Keratinocyte (primary cell): Measurements from ENCODE around the gene EXOC6B.

Experiments used
- EZH2 ChIP-seq: IDR thresholded peaks from one replicate; pipeline ENCODE4 v1.6.1; 2012; ENCODE audit warnings: inconsistent platforms, mild to moderate bottlenecking, low read length, moderate library complexity
- TF ChIP-seq, protein P1 (sequence below), 3 experiments: IDR thresholded peaks in 1 of 3; conservative IDR thresholded peaks in 1 of 3; optimal IDR thresholded peaks in 1 of 3; 2 replicates in 2 of 3; 3 replicates in 1 of 3; pipeline versions ENCODE3 to v1.5.1; 2011; ENCODE audit warnings: low read length in 3 of 3, mild to moderate bottlenecking in 3 of 3, moderate library complexity in 2 of 3, control low read depth in 1 of 3, inconsistent platforms in 1 of 3; ENCODE audit not compliant: insufficient read depth in 2 of 3; ENCODE audit errors: extremely low read depth in 1 of 3

DNA sequence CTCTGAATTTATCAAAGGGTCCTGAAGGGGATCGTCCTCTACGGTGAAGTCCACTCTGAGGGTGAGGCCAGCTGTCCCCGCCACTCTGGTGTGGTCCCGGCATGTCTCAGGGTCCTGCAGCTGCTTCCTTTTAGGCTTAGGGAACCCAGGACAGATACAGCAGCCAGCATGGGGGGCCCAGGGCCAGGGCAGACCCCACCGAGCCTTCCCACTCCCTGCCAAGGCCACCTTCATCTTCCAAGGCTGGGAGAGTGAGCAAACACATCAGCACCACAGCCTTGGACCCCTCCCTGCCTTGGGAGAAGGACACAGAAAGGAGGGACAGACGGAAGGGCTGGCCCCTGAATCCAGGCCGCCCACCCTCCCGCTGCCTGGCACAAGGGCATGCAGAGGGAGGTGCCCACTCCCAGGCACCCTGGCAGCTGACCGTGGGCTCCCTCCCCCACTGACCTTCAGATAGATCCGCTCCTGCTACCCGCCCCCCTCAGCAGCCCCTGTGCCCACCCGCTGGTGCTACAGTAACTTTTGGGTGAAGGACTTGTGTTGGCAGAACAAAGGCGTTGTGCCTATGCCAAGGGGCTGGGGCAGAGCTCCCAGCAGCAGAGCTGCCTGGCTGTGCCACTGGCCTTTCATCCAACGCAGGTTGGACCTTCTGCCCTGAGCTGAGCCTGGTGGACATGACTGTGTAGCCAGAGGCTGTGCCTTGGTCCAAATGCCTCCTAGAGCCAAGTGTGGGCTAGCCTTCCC lies 685.8 kb downstream of the EXOC6B start:
- TF ChIP-seq, protein P1, sequence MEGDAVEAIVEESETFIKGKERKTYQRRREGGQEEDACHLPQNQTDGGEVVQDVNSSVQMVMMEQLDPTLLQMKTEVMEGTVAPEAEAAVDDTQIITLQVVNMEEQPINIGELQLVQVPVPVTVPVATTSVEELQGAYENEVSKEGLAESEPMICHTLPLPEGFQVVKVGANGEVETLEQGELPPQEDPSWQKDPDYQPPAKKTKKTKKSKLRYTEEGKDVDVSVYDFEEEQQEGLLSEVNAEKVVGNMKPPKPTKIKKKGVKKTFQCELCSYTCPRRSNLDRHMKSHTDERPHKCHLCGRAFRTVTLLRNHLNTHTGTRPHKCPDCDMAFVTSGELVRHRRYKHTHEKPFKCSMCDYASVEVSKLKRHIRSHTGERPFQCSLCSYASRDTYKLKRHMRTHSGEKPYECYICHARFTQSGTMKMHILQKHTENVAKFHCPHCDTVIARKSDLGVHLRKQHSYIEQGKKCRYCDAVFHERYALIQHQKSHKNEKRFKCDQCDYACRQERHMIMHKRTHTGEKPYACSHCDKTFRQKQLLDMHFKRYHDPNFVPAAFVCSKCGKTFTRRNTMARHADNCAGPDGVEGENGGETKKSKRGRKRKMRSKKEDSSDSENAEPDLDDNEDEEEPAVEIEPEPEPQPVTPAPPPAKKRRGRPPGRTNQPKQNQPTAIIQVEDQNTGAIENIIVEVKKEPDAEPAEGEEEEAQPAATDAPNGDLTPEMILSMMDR (optimal IDR thresholded peaks at IDR 0.05 in 1 of 3, IDR thresholded peaks at IDR 0.05 in 1 of 3, conservative IDR thresholded peaks at IDR 0.05 in 1 of 3; ENCODE audit: extremely low read depth in 1 of 3, insufficient read depth in 2 of 3, low read length in 3 of 3) = no peak
- no peak for TF ChIP-seq EZH2
